Smooth muscle cell (in vitro differentiated cells): Measurements from ENCODE around the gene RYR2. TPM values are rescaled to one million over a fixed set of nuclear protein-coding genes. Genes with fewer than 3 reads are reported as not detected.
"Not testable (repeated sequence)": the region's sequence is repeated elsewhere in the genome, so short reads cannot be mapped to it uniquely, and the experiment has no call there.

ENCODE experiments used
- DNase-seq: peaks from one replicate; lab custom pipeline; 2025; ENCODE audit not compliant: unreplicated experiment; lab: John Stamatoyannopoulos, UW
- H2AFZ ChIP-seq: fragments of 200-600 bp; sonication (generic); 2 replicates; pipeline ENCODE4 v1.6.0; 2016; ENCODE audit warnings: antibody characterized with exemption, low read depth, mild to moderate bottlenecking
- H3F3A ChIP-seq: fragments of 200-600 bp; sonication (generic); 2 replicates; pipeline ENCODE4 v1.6.0; 2017; ENCODE audit warnings: antibody characterized with exemption, low read depth
- H3K27ac ChIP-seq: fragments of 200-600 bp; sonication (generic); 2 replicates; pipeline ENCODE4 v1.5.1; 2016; ENCODE audit warnings: low read depth, mild to moderate bottlenecking
- H3K27me3 ChIP-seq: fragments of 200-600 bp; sonication (generic); 2 replicates; pipeline ENCODE4 v1.6.1; 2016; ENCODE audit warnings: low read depth, mild to moderate bottlenecking
- H3K36me3 ChIP-seq: fragments of 200-600 bp; sonication (generic); 2 replicates; pipeline ENCODE4 v1.5.1; 2016; ENCODE audit warnings: low read depth
- H3K4me1 ChIP-seq: fragments of 200-600 bp; sonication (generic); 2 replicates; pipeline ENCODE4 v1.5.1; 2016; ENCODE audit warnings: low read depth
- H3K4me2 ChIP-seq: fragments of 200-600 bp; sonication (generic); 2 replicates; pipeline ENCODE4 v1.6.0; 2016; ENCODE audit warnings: mild to moderate bottlenecking
- H3K4me3 ChIP-seq: fragments of 200-600 bp; sonication (generic); 2 replicates; pipeline ENCODE4 v1.5.1; 2016; ENCODE audit warnings: mild to moderate bottlenecking
- H3K79me2 ChIP-seq: fragments of 200-600 bp; sonication (generic); 2 replicates; pipeline ENCODE4 v1.6.0; 2016; ENCODE audit warnings: low read depth, mild to moderate bottlenecking
- H3K9ac ChIP-seq: fragments of 200-600 bp; sonication (generic); 2 replicates; pipeline ENCODE4 v1.6.0; 2016; ENCODE audit warnings: low read depth
- H3K9me3 ChIP-seq: fragments of 200-600 bp; sonication (generic); replicated peaks from 2 replicates; pipeline ENCODE4 v1.5.1; 2016; ENCODE audit warnings: low read depth
- H4K20me1 ChIP-seq: fragments of 200-600 bp; sonication (generic); 2 replicates; pipeline ENCODE4 v1.6.0; 2016; ENCODE audit warnings: low read depth
- CTCF ChIP-seq: fragments of 200-600 bp; sonication (generic); IDR thresholded peaks from 2 replicates; pipeline ENCODE4 v1.5.1; 2017; ENCODE audit warnings: borderline replicate concordance, mild to moderate bottlenecking, antibody characterized with exemption; ENCODE audit not compliant: insufficient read depth, poor library complexity, severe bottlenecking
- WGBS: methylation state at CpG from one replicate; pipeline ENCODE4 v1.1.7; 2016; ENCODE audit warnings: low lambda C conversion rate; 5-methylcytosine and 5-hydroxymethylcytosine counted together
- polyA plus RNA-seq: library from polyadenylated mRNA; unstranded; fragments of >200 nt; fragmentation: Nextera tagmentation; extraction: Ambion mirVana; gene quantifications from 2 replicates; pipeline ENCODE4 v1.2.1, GENCODE V29; 2016
- total RNA-seq: library from RNA; depleted of rRNA; stranded (reverse); fragments of >200 nt; gene quantifications from 2 replicates; pipeline ENCODE4 v1.2.3, GENCODE V29; 2014

Gene RYR2
- total and polyA plus RNA-seq, 2 experiments from 2014 or later = 0.09 TPM; not detected in 1

GRCh38 chr1:237124856-237125462 lies 83.0 kb downstream of the RYR2 start:
- Histone ChIP-seq H3F3A (no peaks in the 10 kb centered on the region), H3K27ac (no peak overlapping the region), H2AFZ (no peak overlapping the region), H3K79me2 (no peaks in the 10 kb centered on the region), H4K20me1 (no peaks in the 10 kb centered on the region), H3K4me2 (no peak overlapping the region), H3K36me3 (no peaks in the 10 kb centered on the region), H3K27me3 (no peaks in the 10 kb centered on the region), H3K9me3 (no peaks in the 10 kb centered on the region), H3K4me3 (no peak overlapping the region), H3K4me1 (no peaks in the 10 kb centered on the region), H3K9ac (no peak overlapping the region)
- WGBS = 79% methylated on average over 10 of the region's 10 CpGs
- TF ChIP-seq CTCF = peak; percentile 50
- no peak for DNase-seq

- Histone ChIP-seq H3F3A (no peaks in the 10 kb centered on the region), H3K9me3 (no peaks in the 10 kb centered on the region), H2AFZ (no peak overlapping the region), H3K4me2 (no peak overlapping the region), H4K20me1 (no peaks in the 10 kb centered on the region), H3K4me1 (no peaks in the 10 kb centered on the region), H3K36me3 (no peaks in the 10 kb centered on the region), H3K27me3 (no peaks in the 10 kb centered on the region), H3K79me2 (no peaks in the 10 kb centered on the region), H3K4me3 (no peak overlapping the region), H3K9ac (no peak overlapping the region), H3K27ac (no peak overlapping the region)
- no peak for DNase-seq
- no peak for TF ChIP-seq CTCF
- 100% methylated on average over 2 of the region's 2 CpGs for WGBS
These were observed 84.2 kb downstream of the RYR2 start for GRCh38 chr1:237126180-237126579.

GRCh38 chr1:237127301-237127700 lies 85.3 kb downstream of the RYR2 start:
- H3K9ac ChIP-seq, H3F3A ChIP-seq, H3K4me2 ChIP-seq, H4K20me1 ChIP-seq, H3K79me2 ChIP-seq, H3K4me3 ChIP-seq, H3K9me3 ChIP-seq, H3K27me3 ChIP-seq, H3K27ac ChIP-seq, H2AFZ ChIP-seq, H3K36me3 ChIP-seq, DNase-seq, H3K4me1 ChIP-seq: not testable (repeated sequence)
- WGBS = no CpG with 5 or more reads among the region's 31 CpGs

- DNase-seq = no peak
- Histone ChIP-seq H3K9ac (no peak overlapping the region), H3K36me3 (no peaks in the 10 kb centered on the region), H3K9me3 (no peaks in the 10 kb centered on the region), H2AFZ (no peak overlapping the region), H3K4me2 (no peak overlapping the region), H3K27me3 (no peaks in the 10 kb centered on the region), H3K79me2 (no peaks in the 10 kb centered on the region), H3K4me1 (no peaks in the 10 kb centered on the region), H3K4me3 (no peak overlapping the region), H3K27ac (no peak overlapping the region), H4K20me1 (no peaks in the 10 kb centered on the region), H3F3A (no peaks in the 10 kb centered on the region)
- 60% methylated on average over 3 of the region's 3 CpGs for WGBS
- no peak for TF ChIP-seq CTCF
These were observed 91.9 kb downstream of the RYR2 start for GRCh38 chr1:237133921-237134320.
